Subcutaneous abdominal adipose tissue (tissue), 5 donors: ENCODE data around the gene FBXW4.
A peak's percentile ranks its signal among the peaks of the same experiment; 100 is the strongest.

ENCODE experiments used
- H3K27ac ChIP-seq: one replicate; pipeline ENCODE4 v1.7.0; 2013; ENCODE audit warnings: low read depth, mild to moderate bottlenecking, inconsistent platforms, low read length, moderate library complexity
- H3K27me3 ChIP-seq, 5 donors: one replicate each; pipeline ENCODE4 v1.7.0; 2013; ENCODE audit warnings: low read length in 5 of 5, inconsistent platforms in 1 of 5; ENCODE audit not compliant: control insufficient read depth in 5 of 5, insufficient read depth in 4 of 5
- H3K36me3 ChIP-seq, 5 donors: one replicate each; pipeline ENCODE4 v1.7.0; 2013; ENCODE audit warnings: low read length in 5 of 5; ENCODE audit not compliant: control insufficient read depth in 5 of 5, insufficient read depth in 5 of 5
- H3K4me1 ChIP-seq, 5 donors: one replicate each; pipeline ENCODE4 v1.7.0; 2013; ENCODE audit warnings: low read length in 5 of 5, mild to moderate bottlenecking in 3 of 5, moderate library complexity in 1 of 5; ENCODE audit not compliant: control insufficient read depth in 5 of 5, insufficient read depth in 5 of 5
- H3K4me3 ChIP-seq, 5 donors: one replicate each; pipeline ENCODE4 v1.7.0; 2013; ENCODE audit warnings: low read length in 5 of 5, low read depth in 1 of 5
- H3K9ac ChIP-seq, 5 donors: one replicate each; pipeline ENCODE4 v1.7.0; 2013; ENCODE audit warnings: low read length in 5 of 5, mild to moderate bottlenecking in 4 of 5, moderate library complexity in 3 of 5
- H3K9me3 ChIP-seq, 5 donors: one replicate each; pipeline ENCODE4 v1.7.0; 2013; ENCODE audit warnings: low read length in 5 of 5; ENCODE audit not compliant: control insufficient read depth in 5 of 5
- donor health status: healthy.
- donor health status: healthy.
- donor health status: healthy.
- donor health status: healthy.
- donor health status: healthy.

Gene FBXW4

DNA sequence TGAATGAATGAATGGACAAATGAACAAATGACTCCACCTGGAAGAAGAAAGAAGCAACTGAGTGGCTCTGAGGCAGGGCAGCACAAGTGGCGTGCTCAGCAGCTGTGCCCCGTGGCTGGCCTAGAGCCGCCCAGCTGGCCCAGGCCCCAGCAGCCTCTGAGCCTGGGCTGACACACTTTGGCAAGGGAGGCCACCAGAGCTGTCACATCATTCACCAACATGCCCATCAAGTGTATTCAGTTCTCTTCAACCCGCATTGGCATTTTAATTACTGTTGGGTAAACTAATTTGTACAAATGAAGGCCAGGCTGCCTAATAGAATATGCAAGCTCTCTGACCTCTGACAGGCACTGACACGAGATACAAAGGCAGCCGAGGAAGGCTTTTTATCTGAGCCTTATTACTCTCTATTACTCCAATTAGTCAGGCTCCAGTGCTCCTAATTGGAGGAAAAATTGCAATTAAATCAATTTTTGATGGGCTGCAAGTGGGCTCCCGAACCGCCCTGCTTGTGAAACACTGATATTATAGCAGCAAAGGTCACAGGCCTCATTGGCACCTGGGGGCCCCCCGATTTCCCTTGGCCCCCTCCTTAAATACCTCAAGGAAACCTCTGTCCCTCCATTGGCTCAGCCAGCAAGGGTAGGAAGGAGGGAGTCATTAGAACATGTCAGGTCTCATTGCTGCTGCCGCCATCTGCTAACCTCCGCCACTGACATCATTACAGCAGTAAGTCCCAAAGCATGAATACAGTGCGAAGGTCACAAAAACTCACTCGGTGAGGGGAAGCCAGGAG is 64.9 kb downstream of the FBXW4 start:
- Histone ChIP-seq H3K27me3 (no peaks in the 10 kb centered on the region), H3K9ac (no peak overlapping the region), H3K27ac (no peak overlapping the region), H3K36me3 (peaks cover 0 to 37% (median 8%) of the 10 kb centered on the region in 5 donors), H3K4me3 (no peak overlapping the region), H3K9me3 (no peaks in the 10 kb centered on the region), H3K4me1 (peaks cover 0 to 3% (median 0%) of the 10 kb centered on the region in 5 donors)

DNA sequence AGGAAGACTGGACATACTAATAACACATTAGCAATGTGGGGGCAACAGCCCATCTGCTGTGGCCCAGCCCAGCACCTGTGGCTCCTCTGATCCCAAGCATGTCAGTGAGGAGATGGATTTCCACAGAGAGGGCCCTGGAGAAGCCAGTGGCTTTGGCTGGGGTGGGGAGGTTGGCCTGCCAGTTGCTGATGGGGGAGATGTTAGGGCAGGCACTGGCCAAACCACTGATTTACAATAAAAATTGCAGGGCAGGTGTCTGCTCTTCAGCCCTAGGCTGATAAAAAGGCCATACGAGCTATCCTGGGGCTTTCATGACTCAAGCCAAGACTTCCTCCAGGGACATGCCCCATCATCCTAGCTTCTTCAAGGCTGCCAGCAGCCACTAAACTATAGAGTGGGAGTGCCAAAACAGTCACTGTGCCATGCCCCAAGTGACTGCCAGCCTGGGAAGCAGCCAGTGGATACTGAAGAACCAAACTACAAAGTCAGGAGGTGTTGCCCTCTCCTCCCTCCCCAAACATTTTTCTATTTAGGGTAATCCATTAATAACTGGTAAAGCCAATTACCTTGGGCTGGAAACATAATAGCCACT is 69.1 kb downstream of the FBXW4 start:
- H3K4me1 ChIP-seq, result peaks cover 0 to 11% (median 0%) of the 10 kb centered on the region in 5 donors
- no peak overlapping the region for H3K4me3 ChIP-seq
- no peaks in the 10 kb centered on the region for H3K9me3 ChIP-seq
- no peak overlapping the region for H3K9ac ChIP-seq
- H3K36me3 ChIP-seq, result peaks cover 10 to 55% (median 21%) of the 10 kb centered on the region in 5 donors
- H3K27ac ChIP-seq, result no peak overlapping the region
- no peaks in the 10 kb centered on the region for H3K27me3 ChIP-seq

DNA sequence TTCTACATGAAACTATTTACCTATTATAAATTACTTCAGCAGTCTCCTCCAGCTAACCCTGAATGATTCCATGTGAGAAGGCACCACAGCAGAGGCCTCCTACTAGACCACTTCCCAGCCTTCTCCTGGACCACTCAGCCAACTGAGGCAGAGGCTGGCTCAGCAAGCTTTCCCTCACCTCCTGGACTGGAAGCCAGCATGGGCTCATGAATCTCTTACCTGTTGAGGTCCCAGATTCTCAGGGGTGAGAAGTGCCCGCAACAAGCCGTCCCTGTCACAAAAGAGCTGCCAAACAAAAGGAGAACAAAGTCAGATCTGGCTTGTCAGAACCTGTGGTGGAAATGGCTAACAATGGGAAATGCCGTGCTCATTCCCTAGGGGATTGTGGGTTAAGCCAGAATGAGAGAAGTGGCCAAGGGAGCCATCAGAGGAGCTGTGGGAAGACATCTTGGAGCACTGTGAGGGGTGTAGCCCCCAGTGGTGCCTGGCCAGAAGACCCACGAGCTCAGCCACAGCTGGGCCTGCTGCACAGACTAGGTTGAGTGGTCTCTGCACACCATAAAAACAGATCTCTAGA is 70.4 kb downstream of the FBXW4 start:
- H3K36me3 ChIP-seq, result peaks cover 10 to 59% (median 25%) of the 10 kb centered on the region in 5 donors
- H3K9ac ChIP-seq, result peak overlapping the region in 1 of 5 donors; percentile 5
- H3K4me3 ChIP-seq, result no peak overlapping the region
- H3K9me3 ChIP-seq, result no peaks in the 10 kb centered on the region
- H3K27ac ChIP-seq, result no peak overlapping the region
- peaks cover 0 to 11% (median 0%) of the 10 kb centered on the region in 5 donors for H3K4me1 ChIP-seq
- H3K27me3 ChIP-seq, result no peaks in the 10 kb centered on the region

DNA sequence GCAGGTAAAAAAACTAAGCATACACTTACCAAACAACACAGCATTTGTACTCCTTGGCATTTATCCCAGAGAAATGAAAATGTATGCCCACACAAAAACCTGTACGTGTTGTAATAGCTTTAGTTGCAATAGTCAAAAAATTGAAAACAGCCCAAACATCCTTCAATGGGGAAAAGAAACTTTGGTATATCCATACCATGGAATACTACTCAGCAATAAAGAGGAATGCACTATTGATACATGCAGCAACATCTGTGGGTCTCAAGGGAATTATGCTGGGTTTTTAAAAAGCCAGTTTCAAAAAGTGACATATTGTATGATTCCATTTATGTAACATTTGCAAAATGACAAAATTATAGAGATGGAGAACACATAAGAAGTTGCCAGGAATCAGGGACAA is 71.4 kb downstream of the FBXW4 start:
- Histone ChIP-seq H3K27me3 (no peaks in the 10 kb centered on the region), H3K36me3 (peaks cover 10 to 61% (median 29%) of the 10 kb centered on the region in 5 donors)

DNA sequence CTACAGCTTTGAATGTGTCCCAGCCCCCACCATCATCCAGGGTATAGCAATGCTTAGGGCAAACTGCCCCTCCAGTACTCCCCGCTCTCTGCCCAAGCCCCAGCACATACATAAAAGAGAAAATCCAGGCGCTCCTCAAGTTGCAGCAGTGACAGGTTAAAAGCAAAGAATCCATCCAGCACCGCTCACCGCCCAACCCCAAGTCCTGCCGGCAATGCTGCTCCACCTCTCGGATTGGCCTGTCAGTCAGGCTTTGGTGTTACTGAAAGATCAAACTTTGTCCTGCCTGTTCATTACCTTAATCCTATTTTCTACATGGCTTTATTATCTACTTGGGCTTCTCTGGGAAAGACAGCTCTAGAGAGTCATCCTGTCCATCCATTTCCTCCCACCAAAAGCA is 75.0 kb downstream of the FBXW4 start:
- no peak overlapping the region for H3K4me3 ChIP-seq

More for the DNA sequence above, 71.4 kb downstream of the FBXW4 start:
- H3K9ac ChIP-seq, result no peak overlapping the region
- no peaks in the 10 kb centered on the region for H3K9me3 ChIP-seq
- peaks cover 0 to 11% (median 0%) of the 10 kb centered on the region in 5 donors for H3K4me1 ChIP-seq
- no peak overlapping the region for H3K4me3 ChIP-seq
- no peak overlapping the region for H3K27ac ChIP-seq

DNA sequence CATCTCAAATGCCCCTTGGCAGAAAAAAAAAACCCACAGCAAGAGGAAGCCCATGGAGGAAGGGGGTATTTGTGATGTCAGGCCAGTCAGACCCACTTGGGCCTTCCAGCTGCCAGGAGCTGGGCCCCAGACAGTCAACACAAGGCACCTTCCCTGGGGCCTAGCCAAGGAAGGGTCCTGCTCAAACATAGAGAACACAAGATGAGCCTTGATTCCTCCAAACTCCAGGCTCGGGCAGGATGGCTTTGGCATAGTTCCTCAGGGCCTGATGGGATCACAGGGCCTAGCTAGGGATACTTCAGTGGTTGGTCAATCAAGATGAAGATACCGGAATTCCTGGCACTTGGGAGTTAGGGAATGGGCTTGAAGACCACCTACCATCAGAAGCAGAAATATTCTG is 76.1 kb downstream of the FBXW4 start:
- Histone ChIP-seq H3K4me1 (peaks cover 0 to 3% (median 0%) of the 10 kb centered on the region in 5 donors), H3K36me3 (peaks cover 10 to 61% (median 44%) of the 10 kb centered on the region in 5 donors), H3K27ac (no peak overlapping the region), H3K27me3 (no peaks in the 10 kb centered on the region), H3K9ac (no peak overlapping the region), H3K9me3 (no peaks in the 10 kb centered on the region), H3K4me3 (no peak overlapping the region)

More for the DNA sequence above, 75.0 kb downstream of the FBXW4 start:
- Histone ChIP-seq H3K9ac (no peak overlapping the region), H3K9me3 (no peaks in the 10 kb centered on the region), H3K27ac (no peak overlapping the region), H3K36me3 (peaks cover 10 to 70% (median 49%) of the 10 kb centered on the region in 5 donors), H3K4me1 (peaks cover 0 to 9% (median 0%) of the 10 kb centered on the region in 5 donors), H3K27me3 (no peaks in the 10 kb centered on the region)

DNA sequence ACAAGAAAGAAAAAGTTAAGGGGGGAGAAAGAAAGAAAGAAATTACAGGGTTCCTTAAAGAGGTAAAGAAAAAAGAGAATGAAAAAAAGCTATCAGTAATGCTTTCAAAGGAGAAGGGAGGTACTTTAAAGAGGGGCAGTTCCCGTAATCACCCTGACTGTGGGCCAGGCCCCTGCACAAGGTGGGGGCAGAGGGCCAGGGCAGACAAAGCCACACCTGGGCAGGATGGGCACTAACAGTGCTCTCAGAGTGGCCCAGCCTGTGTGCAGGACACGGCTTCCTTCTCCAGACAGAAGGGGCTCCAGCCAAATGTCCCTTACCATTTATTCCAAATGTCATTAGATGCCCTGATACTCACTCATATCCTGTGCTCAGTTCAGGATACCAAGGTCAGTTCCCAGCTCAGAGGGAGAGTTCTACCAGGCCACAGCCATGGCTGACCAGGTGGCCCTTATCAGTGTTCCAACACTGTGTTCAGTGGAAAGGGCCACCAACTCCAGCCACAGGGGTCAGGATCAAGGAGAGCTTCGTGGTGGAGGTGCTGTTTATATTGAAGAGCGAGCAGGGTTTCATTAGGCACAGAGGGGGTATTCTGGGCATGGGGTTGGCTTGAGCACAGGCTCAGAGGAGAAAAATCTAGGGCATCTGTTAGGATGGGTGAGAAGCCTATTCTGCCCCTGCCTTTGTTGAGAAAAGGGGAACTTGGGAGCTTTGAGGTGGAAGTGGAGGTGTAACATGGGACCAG is 77.0 kb downstream of the FBXW4 start:
- Histone ChIP-seq H3K9me3 (no peaks in the 10 kb centered on the region), H3K4me1 (peaks cover 0 to 3% (median 0%) of the 10 kb centered on the region in 5 donors), H3K36me3 (peaks cover 4 to 61% (median 37%) of the 10 kb centered on the region in 5 donors), H3K27me3 (no peaks in the 10 kb centered on the region), H3K9ac (no peak overlapping the region), H3K4me3 (no peak overlapping the region), H3K27ac (no peak overlapping the region)

DNA sequence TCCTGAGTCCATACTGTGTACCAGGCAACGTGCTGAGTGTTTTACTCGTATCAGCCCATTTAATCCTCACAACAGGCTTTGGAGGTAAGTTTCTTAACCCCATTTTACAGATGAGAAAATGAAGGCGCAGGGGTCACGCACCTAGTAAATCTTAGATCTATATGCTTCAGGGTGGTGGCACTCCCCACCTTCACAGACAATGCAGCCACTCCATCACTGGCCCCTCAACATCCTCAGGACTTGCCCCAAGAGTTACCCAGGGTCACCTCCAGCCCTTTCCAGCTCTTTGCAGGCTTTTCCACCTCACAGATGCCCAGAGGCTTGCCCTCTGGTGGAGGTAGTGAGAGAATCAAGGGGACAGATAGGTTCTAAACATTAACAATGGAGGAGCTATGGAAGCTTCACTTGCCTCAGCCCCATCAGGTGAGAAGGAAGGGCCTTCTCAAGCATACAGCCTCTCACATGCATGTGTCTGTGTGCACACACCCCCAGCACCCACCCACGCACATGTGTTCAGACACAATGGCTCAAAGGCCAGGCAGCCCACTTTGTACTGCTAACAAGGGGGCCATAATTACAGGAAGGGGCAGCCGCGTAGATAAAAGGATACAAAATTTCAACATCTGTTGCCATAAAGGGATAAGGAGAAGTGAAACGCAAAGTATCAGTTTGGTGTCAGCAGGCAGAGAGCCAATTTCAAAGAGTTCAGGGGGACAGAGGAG is 77.7 kb downstream of the FBXW4 start:
- Histone ChIP-seq H3K9me3 (no peaks in the 10 kb centered on the region), H3K27ac (no peak overlapping the region), H3K4me3 (no peak overlapping the region), H3K36me3 (peaks cover 4 to 66% (median 38%) of the 10 kb centered on the region in 5 donors), H3K27me3 (no peaks in the 10 kb centered on the region), H3K9ac (no peak overlapping the region), H3K4me1 (peaks cover 0 to 4% (median under 1%) of the 10 kb centered on the region in 5 donors)

DNA sequence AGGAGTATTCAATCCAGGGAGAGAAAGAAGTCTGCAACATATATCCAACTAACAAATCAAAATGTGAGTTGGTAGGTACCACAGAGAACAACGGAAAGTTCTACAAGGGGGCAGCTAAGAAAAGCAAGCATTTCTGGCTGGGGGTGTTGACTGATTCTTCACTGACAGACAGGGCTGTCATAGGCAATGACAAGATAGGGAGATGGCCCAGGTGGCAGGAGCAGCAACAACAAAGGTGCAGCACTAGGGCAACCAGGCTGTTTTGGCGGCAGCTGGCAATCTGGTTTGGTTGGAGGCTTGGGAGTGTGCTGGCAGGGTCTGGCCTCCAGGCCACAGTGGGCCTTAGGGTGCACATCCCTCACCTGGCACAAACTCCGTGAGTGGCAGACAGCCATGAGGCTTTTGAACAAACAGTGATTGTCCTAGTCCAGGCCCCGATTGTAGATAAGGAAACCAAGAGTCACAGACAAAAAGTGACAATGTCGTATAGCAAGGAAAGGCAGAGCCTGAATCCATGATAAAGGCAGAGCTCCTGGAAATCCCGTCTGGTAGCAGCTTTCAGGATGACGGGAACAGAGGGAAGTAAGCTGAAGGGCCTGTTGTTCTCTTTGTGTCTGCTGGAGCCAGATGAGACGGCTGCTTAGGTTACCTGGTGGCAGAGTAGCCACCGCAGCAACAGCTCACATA is 78.4 kb downstream of the FBXW4 start:
- Histone ChIP-seq H3K4me1 (peaks cover 3 to 11% (median 4%) of the 10 kb centered on the region in 5 donors), H3K9me3 (no peaks in the 10 kb centered on the region), H3K4me3 (no peak overlapping the region), H3K9ac (no peak overlapping the region), H3K27ac (no peak overlapping the region), H3K27me3 (no peaks in the 10 kb centered on the region), H3K36me3 (peaks cover 2 to 70% (median 44%) of the 10 kb centered on the region in 5 donors)
